NCI-H1105 (cell line): Measurements from ENCODE around the gene QTRT2.

Experiments
- DNase-seq: peaks from one replicate; lab custom pipeline; 2025; lab: John Stamatoyannopoulos, UW

Gene QTRT2

DNA sequence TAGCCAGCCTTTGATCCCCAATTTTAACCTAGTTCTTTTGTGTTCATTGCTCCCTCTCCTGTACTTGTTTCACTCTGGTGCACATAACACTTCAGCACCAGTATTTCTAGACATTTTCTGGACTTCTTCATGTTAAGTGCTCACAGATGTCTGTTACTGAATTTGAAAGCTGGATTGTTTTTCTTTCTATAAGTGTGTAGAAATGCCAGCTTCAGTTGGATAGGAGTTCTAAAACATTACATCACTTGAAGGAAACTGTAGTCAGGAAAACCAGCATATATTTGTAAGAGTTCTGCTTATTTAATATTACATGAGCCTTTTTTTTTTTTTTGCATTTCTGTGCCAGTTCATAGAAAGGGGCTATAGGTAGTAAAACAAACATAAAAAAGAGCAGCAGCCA, 21.6 kb downstream of the QTRT2 start:
- DNase-seq, result no peak

DNA sequence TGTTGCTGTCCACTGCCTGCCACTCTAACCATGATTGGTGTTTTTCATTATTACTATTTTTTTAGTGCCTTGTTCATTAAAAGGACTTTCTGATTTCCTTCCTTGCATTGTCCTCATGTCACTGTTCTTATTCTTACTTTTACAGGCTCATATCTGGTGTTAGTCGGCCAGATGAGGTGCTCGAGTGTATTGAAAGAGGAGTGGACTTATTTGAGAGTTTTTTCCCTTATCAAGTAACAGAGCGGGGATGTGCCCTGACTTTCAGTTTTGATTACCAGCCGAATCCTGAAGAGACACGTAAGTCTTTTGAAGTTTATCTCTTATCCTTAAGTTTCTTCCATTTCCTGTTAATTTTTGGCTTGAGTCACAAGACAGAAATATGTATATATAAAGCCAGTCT, 23.2 kb downstream of the QTRT2 start:
- no peak for DNase-seq

DNA sequence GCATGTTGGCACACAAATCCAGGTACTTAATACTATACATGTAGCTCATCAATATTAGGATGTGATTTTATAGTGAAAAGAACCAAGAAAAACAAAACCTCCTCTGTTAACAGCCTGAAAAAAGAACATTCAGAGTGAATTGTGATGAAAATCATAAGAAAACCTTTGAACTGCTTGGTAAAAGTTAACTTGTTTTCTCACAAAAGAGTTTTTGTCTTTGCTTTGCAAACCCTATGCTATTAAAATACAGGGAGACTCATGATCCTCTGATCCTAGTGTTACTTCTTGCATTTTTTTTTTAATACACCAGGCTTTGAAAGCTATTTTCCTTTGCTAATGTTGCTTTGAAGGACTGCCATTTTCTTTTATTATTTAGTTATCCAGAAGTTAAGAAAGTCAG, 23.7 kb downstream of the QTRT2 start:
- DNase-seq, result no peak

DNA sequence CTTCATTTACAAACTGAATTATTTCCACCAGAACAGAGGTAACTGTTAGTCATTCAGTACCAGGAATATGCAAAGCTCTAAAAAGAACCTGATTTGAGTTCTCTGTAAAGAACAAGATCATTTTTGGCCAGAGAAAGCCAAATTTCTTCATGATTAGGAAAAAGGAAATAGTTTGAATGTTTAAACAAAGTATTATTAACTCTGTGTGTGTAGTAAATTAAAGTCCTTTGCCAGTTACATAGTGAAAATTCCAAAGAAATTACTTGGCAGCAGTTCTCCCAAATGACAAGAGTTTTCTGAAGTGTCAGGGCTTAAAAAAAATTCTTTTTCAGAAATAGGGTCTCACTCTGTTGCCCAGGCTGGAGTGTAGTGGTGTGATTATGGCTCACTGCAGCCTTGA, 24.5 kb downstream of the QTRT2 start:
- DNase-seq, result no peak

DNA sequence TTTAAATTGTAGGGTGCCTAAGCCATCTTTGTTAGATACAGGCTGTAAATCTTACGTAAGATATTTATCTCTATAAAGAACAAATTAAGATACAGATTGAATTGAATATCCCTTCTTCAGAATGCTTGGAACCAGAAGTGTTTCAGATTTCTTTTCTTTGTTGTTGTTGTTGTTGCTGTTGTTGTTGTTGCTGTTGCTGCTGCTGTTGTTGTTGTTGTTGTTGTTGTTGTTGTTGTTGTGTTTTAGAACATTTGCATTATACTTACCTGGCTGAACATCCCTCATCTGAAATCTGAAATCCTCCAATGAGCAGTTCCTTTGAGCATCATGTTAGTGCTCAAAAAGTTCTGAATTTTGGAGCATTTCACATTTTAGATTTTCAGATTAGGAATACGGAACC, 26.6 kb downstream of the QTRT2 start:
- no peak for DNase-seq

DNA sequence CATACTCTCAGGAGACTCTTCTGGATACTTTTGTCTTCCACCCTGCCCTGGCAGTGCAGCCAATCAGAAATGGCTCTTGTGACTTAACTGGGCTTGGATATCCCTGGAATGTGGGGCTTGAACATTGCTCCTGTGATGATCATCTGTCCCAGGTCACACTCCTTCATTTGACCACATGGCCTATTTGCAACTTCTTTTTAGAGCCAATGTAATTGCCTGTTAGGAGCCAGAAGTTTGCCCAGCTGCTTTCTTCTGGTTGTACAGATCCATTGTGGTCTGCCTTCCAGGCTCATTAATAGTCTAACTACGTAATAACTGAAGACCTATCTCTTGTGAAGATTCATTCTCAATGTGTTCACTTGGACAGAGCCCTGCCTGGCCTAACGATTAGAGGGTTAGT, 29.8 kb downstream of the QTRT2 start:
- no peak for DNase-seq

DNA sequence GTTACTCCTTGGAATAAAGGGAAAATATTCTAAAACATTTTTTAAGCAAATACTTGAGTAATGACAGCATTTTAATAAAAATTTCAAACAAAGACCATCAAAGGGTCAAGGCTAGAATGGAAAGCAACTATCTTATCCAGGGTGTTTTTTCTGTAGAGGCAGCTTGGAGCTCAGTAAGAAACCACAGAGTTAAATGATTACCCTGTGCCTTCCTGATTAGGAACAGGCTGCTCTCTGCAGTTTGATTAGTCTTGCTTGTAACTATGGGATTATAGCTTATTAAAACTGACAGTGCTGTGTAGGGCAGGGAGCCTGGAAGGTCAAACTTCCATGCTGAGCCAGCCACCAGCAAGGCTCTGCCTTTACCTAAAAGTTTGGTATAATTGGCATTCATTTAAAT, 33.1 kb downstream of the QTRT2 start:
- no peak for DNase-seq

DNA sequence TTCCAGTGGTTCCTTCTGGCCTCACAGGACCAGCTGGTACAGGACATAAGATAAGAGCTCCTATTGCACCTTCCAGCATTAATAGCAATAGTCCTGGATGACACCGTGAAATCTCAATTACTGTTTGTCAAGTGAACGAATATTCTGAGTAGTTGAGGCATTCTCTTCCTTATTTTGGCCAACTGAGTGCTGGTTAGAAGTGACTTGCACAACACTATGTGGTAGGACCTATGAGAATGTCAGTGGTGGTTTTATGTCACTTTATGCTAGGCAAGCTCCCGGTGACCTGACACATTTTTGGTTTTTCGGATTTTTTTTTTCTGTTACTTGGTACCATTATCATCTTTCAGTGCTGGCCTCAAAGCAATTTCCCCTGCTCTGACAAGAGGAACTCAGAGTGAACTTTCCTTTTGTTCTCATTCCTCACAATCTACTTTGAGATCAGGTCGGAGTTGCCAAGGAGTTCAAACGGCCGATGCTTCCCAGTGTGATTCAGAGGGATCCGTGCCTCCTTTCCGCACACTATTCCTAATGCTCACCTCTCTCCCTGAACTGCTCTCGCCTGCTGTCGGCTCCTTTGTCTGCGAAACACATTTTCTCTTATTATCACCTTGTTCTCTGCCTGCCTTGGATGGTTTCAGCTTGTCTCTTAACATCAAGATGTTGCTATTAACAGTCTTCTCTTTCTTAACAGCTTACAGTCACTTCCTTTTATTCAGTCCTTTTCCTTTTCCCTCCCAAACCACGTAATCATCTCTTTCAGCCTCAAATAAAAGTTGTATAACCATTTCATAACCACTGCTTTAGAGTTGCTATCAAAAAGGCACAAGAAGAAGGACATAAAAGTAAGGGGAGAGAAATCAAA, 35.8 kb downstream of the QTRT2 start:
- no peak for DNase-seq

DNA sequence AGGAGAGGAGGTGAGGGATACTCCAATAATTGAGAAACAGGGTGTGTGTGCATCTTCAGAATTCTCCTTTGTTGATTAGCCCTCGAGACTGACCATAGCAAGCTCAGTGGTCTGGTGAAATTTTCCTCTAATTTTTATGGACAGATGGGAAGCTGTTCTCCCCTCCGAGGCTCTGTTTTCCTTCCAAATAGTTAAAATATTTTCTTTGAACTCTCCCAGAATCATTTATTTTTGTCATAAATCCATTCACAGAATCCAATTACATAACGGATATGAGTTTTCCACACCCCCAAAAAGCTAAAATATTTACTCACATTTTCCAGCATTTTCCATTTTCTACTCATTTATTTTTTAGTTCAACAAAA, 36.5 kb downstream of the QTRT2 start:
- DNase-seq, result no peak

DNA sequence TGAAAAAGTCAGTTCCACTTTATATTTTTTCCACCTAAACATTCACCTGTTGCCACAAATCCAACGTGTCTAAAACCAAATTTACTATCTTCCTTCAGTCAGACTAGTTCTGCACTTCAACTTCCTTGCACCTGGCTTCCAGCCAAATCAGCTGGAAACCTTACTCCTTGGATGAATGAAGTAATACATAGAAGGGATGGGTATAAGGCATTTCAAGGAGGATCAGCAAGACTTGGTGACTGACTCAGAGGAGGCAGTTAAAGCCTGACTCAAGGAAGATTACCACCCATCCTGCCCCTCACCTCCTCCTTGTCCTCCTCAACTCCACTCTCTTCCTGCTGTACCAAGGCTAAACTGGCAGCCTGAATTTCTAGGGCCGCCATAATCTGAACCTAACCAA, 37.1 kb downstream of the QTRT2 start:
- no peak for DNase-seq

DNA sequence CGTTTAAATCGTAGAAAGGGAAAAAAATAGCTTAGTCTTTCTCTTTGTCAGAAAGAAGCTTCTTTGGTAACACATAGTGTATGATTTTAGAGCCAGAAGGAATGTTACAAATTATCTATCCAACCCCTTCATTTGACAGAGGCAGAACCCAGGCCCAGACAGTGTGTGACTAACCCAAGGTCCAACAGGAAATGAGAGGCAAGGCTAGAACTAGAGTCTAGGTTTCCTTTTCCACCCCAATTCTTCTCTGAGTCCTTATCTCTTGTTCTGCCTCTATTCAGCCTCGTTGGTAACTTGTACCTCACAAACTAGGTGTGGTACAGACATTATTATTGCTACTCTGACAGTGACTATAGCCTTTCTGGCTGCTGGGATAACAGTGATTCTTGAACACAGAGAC, 39.3 kb downstream of the QTRT2 start:
- DNase-seq, result no peak

DNA sequence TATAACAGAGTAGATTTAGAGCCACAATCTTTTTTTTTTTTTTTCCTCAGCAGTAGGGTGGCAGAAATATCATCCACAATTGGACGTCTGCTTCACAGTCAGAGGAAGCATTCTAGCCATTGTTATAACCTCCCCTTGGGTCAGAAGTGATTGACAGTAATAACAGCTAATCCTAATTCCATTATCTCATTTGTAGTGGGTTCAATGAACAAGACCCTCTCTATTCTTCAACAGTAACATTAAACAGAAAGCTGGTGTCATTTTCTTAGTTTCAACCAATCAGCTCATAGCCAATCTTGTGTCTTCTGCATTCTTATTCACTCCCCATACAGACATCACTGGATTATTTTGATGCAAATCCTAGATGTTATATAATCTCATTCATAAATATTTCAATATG, 44.6 kb downstream of the QTRT2 start:
- no peak for DNase-seq

DNA sequence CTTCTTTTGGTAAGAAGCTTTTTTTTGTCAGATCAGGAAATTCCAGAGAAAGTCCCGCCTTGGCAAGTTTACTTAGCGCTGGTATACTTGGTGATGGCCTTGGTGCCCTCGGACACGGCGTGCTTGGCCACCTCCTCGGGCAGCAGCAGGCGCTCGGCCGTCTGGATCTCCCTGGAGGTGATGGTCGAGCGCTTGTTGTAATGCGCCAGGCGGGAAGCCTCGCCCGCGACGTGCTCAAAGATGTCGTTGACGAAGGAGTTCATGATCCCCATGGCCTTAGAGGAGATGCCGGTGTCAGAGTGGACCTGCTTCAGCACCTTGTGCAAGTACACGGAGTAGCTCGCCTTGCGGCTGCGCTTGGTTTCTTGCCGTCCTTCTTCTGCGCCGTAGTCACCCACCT, 46.6 kb downstream of the QTRT2 start:
- DNase-seq, result no peak

DNA sequence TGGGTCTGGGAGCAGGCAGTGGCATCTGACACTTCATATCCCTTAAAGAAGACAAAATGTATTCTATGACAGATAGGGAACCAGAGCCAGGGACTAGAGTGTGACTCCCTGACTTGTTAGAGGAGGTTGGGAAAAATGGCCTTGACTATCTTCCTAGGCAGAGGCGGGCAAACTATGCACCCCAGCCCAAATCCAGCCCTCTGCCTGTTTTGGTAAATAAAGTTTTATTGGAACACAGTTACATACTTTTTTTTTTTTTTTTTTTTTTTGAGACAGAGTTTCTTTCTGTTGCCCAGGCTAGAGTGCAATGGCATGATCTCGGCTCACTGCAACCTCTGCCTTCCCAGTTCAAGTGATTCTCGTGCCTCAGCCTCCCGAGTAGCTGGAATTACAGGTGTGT, 47.3 kb downstream of the QTRT2 start:
- DNase-seq, result no peak

DNA sequence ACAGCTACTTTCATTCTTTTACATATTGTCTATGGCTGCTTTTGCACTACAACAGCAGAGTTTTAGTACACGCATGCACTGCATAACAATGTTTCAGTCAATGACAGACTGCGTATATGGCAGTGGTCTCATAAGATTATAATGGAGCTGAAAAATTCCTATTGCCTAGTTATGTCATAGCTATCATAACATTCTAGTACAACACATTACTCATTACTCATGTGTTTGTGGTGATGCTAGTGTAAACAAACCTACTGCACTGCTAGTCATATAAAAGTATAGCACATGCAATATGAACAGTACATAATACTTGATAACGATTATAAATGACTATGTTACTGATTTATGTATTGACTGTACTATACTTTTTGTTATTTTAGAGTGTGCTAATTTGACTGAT, 47.9 kb downstream of the QTRT2 start:
- no peak for DNase-seq

DNA sequence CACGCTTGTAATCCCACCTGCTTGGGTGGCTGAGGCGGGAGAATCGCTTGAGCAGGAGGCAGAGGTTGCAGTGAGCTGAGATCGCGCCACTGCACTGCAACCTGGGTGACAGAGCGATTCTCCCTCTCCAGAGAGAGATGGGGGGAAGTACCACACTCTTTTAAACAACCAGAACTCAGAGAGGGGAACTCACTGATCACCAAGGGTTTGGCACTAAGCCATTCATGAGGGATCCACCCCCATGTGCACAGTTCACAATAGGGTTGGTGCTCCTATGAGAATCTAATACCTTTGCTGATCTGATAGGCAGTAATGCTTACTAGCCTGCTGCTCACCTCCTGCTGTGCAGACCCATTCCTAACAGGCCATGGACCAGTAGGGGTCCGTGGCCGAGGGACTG, 51.6 kb downstream of the QTRT2 start:
- no peak for DNase-seq

DNA sequence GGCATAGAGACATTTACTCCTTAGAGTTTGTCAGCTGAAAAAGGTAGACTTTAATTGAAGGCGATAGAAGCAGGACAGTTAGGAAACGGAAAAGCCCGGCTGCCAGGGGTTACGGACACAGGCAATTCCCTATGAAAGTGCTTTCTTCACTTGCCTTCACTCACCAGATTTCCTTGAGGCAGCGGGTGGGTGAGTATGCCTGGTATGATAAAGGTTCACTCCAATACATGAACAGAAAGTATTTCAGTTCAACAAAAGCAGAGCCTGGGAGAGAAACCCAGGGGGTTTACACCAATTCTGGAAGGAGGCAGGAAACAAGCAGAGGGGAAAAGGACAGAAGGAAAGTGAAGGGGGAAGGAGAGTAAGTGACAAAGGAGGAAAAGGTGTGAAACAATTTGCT, 53.9 kb downstream of the QTRT2 start:
- no peak for DNase-seq

DNA sequence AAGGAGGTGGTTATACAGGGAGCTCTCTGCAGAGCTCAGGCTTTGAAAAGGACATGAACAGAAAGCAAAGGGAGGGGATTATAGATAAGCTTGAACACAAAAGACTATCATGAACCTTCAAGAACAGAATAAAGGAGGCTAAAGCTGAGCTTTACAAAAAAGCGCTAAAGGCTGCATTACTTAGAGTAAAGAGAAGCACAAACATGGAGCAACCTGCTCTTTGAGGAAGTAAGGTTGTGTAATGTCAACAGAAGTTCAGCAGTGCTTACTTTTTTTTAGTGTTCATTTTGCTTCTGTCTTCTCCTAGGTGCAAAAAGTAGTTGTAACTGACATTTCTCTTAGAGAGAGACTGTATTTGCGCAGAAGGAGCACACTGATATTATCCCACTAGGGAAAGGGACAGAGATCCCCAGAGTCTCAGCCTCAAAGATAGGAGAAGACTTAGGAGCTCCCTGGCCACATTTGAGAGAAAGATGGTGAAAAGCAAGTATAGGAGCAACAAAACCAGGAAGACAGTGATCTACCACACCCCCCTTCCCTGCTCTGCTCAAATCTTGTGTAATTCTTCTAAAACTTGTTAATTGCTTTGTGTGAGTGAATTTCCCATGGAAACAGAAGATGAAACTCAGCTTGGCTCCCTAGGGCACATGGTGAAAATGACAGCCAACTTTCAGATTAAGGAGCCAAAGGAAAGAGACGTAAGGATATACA, 54.7 kb downstream of the QTRT2 start:
- DNase-seq, result no peak

DNA sequence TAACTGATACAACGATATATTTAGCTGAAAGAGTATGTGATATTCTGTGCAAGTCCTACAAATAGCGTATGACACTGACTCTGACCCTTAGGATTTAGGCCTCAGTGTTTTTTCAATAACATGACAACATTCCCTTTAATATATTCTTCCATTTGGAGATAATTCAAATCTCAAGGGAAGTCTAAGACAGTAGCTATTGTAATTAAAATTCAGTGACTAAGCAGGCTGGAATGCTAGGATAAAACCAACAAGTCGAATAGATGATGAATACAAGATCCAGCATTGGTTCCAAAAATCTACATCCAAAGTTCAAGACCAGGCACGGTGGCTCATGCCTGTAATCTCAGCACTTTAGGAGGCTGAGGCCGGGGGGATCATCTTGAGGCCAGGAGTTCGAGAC, 56.2 kb downstream of the QTRT2 start:
- no peak for DNase-seq

DNA sequence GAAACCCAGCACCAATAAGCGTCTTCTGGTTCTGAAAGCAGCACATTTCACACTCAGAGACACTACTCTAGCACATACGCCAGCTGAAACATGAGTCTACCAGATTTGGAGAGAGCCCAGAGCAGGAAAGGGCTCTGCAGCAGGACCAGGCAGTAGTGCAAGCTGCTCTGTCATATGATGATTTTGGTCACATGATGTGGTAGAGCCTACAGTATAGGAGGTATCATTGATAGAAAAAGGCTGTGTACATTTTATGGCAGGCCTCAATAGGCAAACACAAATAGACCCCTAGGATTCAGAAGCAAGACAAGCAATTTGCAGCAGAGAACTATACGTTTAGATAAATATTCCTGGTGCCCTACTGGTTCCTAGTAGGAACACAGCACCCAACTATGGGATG, 58.2 kb downstream of the QTRT2 start:
- no peak for DNase-seq

DNA sequence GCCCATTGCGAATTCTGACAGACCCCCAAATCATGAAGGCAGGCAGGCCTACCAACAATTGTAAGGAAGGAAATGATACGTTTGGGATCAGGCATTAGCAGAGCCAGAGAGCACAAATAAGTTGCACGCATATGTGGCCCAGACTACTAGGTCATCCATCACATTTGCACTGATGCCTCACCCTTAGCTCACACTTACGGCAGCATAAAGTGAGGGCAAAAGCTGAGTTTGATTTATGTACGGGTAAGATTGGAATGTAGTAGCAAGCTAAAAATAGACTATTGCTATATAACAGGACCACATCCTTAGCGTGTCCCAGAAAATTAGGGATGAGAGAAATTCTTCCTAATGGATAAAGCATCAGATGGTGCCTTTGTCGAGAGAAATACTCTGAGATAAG, 58.6 kb downstream of the QTRT2 start:
- DNase-seq, result no peak

DNA sequence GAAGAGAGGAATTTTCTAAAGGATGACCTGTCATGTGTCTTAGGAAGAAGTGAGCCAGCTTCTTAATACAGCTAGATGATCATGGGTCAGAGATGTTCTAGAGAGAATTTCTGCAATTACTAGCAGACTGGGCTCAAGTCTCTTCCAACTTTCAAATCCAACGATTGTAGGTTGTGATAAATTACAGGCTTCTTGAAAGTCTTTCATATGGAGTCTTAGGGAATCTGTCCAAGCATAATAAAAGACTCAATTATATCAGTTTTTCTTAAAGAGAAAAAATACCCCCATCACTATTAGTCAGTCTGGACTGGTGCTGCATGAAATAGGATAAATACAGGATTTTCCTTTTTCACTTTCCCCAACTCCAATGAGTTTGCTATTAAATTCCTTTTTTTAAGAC, 63.2 kb downstream of the QTRT2 start:
- no peak for DNase-seq

DNA sequence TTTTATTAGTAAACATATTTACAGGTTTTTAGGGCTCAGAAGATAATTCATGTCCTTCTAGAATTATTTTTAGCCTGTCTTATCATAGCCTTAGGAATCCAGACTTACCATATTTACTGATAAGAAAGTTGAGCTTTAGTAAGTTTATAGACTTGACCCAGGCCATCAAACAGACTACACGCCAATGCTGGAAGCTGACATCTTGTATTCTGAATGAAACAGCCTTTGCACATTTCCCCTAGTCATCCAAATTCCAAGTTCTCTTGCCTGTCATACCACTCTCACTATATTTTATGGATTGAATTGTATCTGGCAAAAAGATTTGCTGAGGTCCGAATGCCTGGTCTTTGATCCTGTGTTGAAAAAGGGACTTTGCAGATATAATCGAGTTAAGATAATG, 63.7 kb downstream of the QTRT2 start:
- DNase-seq, result no peak
